A673 (cell line): ENCODE results near the gene KDM4B. TPM values are rescaled to one million over a fixed set of nuclear protein-coding genes. Genes with fewer than 3 reads are reported as not detected.

Source experiments
- BruUV-seq: library from RNA; stranded (reverse); fragments of 400-500 nt; replicated peaks from 2 replicates; lab custom pipeline; 2021; lab: Mats Ljungman, UMichigan
- CTCF ChIA-PET: fragments of 300-600 bp; sonication (Branson Sonifier 250); formaldehyde crosslinking; loops from one replicate; lab custom pipeline; 2022; ENCODE audit warnings: antibody characterized with exemption; lab: Charles Lee
- POLR2A ChIA-PET: fragments of 300-600 bp; sonication (Branson Sonifier 250); formaldehyde crosslinking; loops from one replicate; lab custom pipeline; 2022; ENCODE audit warnings: antibody characterized with exemption; ENCODE audit not compliant: low non-redundant PET; lab: Charles Lee
- DNase-seq: peaks from one replicate; pipeline ENCODE4 v3.0.0-alpha.2; 2015; ENCODE audit warnings: low spot score
- H3K27ac ChIP-seq: fragments of 200-600 bp; sonication (generic); 2 replicates; pipeline ENCODE4 v1.5.1; 2016; ENCODE audit warnings: mixed run types, low read depth, mild to moderate bottlenecking, mixed read lengths, antibody characterized with exemption, low read length; ENCODE audit not compliant: poor library complexity, severe bottlenecking
- H3K27me3 ChIP-seq: fragments of 200-600 bp; sonication (generic); replicated peaks from 2 replicates; pipeline ENCODE4 v1.6.1; 2017; ENCODE audit warnings: mixed run types, low read depth, mild to moderate bottlenecking, mixed read lengths, antibody characterized with exemption, low read length; ENCODE audit not compliant: insufficient read depth, poor library complexity
- H3K36me3 ChIP-seq: fragments of 200-600 bp; sonication (generic); 2 replicates; pipeline ENCODE4 v1.6.1; 2016; ENCODE audit warnings: mixed run types, mild to moderate bottlenecking, mixed read lengths, antibody characterized with exemption, low read length; ENCODE audit not compliant: insufficient read depth, poor library complexity, severe bottlenecking
- H3K4me1 ChIP-seq: fragments of 200-600 bp; sonication (generic); 2 replicates; pipeline ENCODE4 v1.6.1; 2017; ENCODE audit warnings: mixed run types, mild to moderate bottlenecking, mixed read lengths, antibody characterized with exemption, low read length; ENCODE audit not compliant: insufficient read depth, poor library complexity, severe bottlenecking
- H3K4me3 ChIP-seq: fragments of 200-600 bp; sonication (generic); 2 replicates; pipeline ENCODE4 v1.5.1; 2016; ENCODE audit warnings: low read depth, mixed run types, mild to moderate bottlenecking, mixed read lengths, low read length; ENCODE audit not compliant: poor library complexity, severe bottlenecking
- H3K9me3 ChIP-seq: fragments of 200-600 bp; sonication (generic); 2 replicates; pipeline ENCODE4 v1.6.1; 2016; ENCODE audit warnings: mixed run types, low read depth, mild to moderate bottlenecking, mixed read lengths, antibody characterized with exemption, low read length; ENCODE audit not compliant: poor library complexity, severe bottlenecking
- CTCF ChIP-seq: fragments of 300-800, 200-600 bp; sonication (generic); conservative IDR thresholded peaks from 2 replicates; pipeline ENCODE4 v1.5.1; 2017; ENCODE audit warnings: low read depth, mild to moderate bottlenecking, antibody characterized with exemption, low read length, moderate library complexity, mixed read lengths
- EZH2 ChIP-seq: fragments of 200-600 bp; sonication (generic); IDR thresholded peaks from 2 replicates; pipeline ENCODE4 v1.6.1; 2017; ENCODE audit warnings: borderline replicate concordance, low read depth, mild to moderate bottlenecking, mixed read lengths, antibody characterized with exemption, low read length; ENCODE audit not compliant: poor library complexity, severe bottlenecking
- intact Hi-C: fragments of 100-400 bp; cut with micrococcal nuclease; formaldehyde crosslinking; loops from one replicate; pipeline ENCODE4 v1.10.0; 2022; ENCODE audit not compliant: unreplicated experiment
- total RNA-seq: library from RNA; stranded (reverse); gene quantifications from 2 replicates; pipeline ENCODE4 v1.2.3, GENCODE V29; 2021

The KDM4B gene
- total RNA-seq, 1 experiment from 2014 or later: 30.0 TPM

- ChIA-PET POLR2A (no interaction called here), CTCF (no interaction called here)
- BruUV-seq: no TSS peak
- no peak for DNase-seq
- intact Hi-C loops: no loop called here
- Histone ChIP-seq H3K4me1 (peaks cover 18% of the 10 kb centered on the region), H3K4me3 (no peak overlapping the region), H3K27ac (no peak overlapping the region), H3K36me3 (no peaks in the 10 kb centered on the region), H3K27me3 (no peaks in the 10 kb centered on the region), H3K9me3 (no peaks in the 10 kb centered on the region)
- TF ChIP-seq CTCF (no peak), EZH2 (no peak)
Observed at GRCh38 chr19:5070331-5070730, 101.4 kb downstream of the KDM4B start.

- DNase-seq: no peak
- intact Hi-C loops: no loop called here
- no TSS peak for BruUV-seq
- Histone ChIP-seq H3K27ac (no peak overlapping the region), H3K27me3 (no peaks in the 10 kb centered on the region), H3K4me1 (peaks cover 18% of the 10 kb centered on the region), H3K4me3 (no peak overlapping the region), H3K9me3 (no peaks in the 10 kb centered on the region), H3K36me3 (no peaks in the 10 kb centered on the region)
- TF ChIP-seq EZH2 (no peak), CTCF (no peak)
- ChIA-PET CTCF (no interaction called here), POLR2A (no interaction called here)
Observed at GRCh38 chr19:5070930-5071329, 102.0 kb downstream of the KDM4B start.

GRCh38 chr19:5071579-5071978 is 102.7 kb downstream of the KDM4B start:
- CTCF ChIA-PET: interaction anchor here (0.5 kb wide), 1 partner anchor 605 kb away, joined by 7 read pairs; no protein-coding TSS in a partner anchor
- no TSS peak for BruUV-seq

GRCh38 chr19:5072115-5072514 is 103.2 kb downstream of the KDM4B start:
- no TSS peak for BruUV-seq
- no peak for DNase-seq
- no peak overlapping the region for H3K27ac ChIP-seq
- no peak overlapping the region for H3K4me3 ChIP-seq
- H3K27me3 ChIP-seq: no peaks in the 10 kb centered on the region
- peaks cover 18% of the 10 kb centered on the region for H3K4me1 ChIP-seq
- POLR2A ChIA-PET: no interaction called here
- CTCF ChIA-PET: no interaction called here
- intact Hi-C loops: no loop called here
- TF ChIP-seq CTCF (no peak), EZH2 (no peak)
- no peaks in the 10 kb centered on the region for H3K9me3 ChIP-seq
- H3K36me3 ChIP-seq: no peaks in the 10 kb centered on the region

More at GRCh38 chr19:5071579-5071978, 102.7 kb downstream of the KDM4B start:
- H3K4me1 ChIP-seq: peaks cover 18% of the 10 kb centered on the region
- POLR2A ChIA-PET: no interaction called here
- H3K9me3 ChIP-seq: no peaks in the 10 kb centered on the region
- H3K27ac ChIP-seq: no peak overlapping the region
- no peak for DNase-seq
- intact Hi-C loops: no loop called here
- no peak for TF ChIP-seq EZH2
- no peaks in the 10 kb centered on the region for H3K27me3 ChIP-seq
- H3K36me3 ChIP-seq: no peaks in the 10 kb centered on the region
- no peak overlapping the region for H3K4me3 ChIP-seq
